22Rv1 (cell line): ENCODE measurements around the gene STUM.

Source experiments
- H3K27ac ChIP-seq: fragments of 450-650 bp; 2 replicates; pipeline ENCODE4 v1.5.1; 2017
- ZFX ChIP-seq: fragments of 450-650 bp; IDR thresholded peaks from 2 replicates; pipeline ENCODE4 v1.6.1; 2017; ENCODE audit warnings: antibody characterized with exemption, borderline replicate concordance
- TF ChIP-seq, protein P1 (sequence below): fragments of 450-650 bp; IDR thresholded peaks from 2 replicates; pipeline ENCODE4 v1.5.1; 2017; ENCODE audit warnings: mild to moderate bottlenecking

The STUM gene

DNA sequence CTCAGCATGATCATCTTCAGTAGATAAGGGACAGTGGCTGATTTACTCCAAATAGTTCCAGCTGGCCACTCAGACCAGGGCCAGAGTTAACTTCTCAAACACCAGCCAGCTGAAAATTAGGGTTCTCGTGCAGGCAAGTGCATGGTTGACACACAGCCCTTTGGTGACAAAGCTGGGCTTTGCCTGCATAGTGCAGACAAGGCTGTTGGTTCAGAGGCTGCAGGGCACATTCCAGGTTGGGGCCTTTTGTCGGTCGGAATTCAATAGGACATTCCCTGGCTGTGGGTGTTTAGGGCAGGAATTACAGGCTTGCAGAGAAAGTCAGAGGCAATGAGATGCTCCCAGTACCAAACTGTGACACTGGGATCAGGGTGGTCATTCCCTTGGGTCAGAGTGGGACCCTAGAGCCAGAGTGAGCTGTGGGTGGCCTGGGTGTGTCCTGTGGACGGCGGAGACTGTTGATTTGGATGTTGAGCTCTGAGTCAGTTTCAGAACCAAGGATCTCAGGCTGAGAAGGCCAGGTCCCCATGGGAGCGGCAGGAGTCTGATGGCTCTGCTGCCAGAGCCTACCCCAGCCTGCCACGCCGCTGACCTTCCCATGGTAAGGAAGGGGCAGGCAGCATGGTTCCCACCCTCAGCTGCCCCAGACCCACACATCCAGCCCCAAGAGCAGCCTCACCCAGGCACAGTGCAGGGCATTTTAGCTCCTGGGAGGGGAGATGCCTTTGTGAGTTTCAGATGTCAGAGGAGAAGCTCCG, 56.2 kb downstream of the STUM start:
- H3K27ac ChIP-seq = no peak overlapping the region
- TF ChIP-seq, protein P1, sequence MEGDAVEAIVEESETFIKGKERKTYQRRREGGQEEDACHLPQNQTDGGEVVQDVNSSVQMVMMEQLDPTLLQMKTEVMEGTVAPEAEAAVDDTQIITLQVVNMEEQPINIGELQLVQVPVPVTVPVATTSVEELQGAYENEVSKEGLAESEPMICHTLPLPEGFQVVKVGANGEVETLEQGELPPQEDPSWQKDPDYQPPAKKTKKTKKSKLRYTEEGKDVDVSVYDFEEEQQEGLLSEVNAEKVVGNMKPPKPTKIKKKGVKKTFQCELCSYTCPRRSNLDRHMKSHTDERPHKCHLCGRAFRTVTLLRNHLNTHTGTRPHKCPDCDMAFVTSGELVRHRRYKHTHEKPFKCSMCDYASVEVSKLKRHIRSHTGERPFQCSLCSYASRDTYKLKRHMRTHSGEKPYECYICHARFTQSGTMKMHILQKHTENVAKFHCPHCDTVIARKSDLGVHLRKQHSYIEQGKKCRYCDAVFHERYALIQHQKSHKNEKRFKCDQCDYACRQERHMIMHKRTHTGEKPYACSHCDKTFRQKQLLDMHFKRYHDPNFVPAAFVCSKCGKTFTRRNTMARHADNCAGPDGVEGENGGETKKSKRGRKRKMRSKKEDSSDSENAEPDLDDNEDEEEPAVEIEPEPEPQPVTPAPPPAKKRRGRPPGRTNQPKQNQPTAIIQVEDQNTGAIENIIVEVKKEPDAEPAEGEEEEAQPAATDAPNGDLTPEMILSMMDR = no peak
- no peak for TF ChIP-seq ZFX

DNA sequence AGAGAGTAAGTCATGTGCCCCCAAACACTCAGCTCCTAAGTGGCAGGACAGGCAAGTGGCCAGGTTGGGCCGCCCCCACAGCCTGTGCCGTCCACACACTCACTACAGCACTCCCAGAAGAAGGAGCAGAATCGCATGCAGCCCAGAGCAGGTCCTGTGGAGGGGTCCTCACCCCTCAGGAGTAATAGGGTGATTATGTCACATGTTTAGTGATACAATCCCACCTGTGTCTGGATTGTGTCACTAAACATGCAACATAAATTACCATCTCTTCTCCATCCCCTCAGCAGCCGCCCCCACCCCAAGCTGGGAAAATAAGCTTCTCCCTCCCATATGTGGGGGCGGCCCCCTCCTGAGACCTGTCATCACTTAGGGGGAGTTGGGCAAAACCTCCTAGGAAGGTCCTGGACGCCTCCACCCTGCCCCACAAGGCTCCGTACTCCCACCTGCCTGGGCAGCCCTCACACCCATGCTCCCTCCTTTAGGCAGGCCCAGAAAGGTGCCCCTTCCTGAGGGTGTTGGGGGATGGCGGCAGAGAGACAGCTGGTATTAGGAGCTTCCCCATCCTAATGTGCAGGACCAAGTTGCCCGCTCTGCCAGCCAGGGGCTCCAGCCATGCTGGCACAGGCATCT, 56.9 kb downstream of the STUM start:
- no peak for TF ChIP-seq ZFX
- TF ChIP-seq, protein P1 = no peak
- no peak overlapping the region for H3K27ac ChIP-seq

DNA sequence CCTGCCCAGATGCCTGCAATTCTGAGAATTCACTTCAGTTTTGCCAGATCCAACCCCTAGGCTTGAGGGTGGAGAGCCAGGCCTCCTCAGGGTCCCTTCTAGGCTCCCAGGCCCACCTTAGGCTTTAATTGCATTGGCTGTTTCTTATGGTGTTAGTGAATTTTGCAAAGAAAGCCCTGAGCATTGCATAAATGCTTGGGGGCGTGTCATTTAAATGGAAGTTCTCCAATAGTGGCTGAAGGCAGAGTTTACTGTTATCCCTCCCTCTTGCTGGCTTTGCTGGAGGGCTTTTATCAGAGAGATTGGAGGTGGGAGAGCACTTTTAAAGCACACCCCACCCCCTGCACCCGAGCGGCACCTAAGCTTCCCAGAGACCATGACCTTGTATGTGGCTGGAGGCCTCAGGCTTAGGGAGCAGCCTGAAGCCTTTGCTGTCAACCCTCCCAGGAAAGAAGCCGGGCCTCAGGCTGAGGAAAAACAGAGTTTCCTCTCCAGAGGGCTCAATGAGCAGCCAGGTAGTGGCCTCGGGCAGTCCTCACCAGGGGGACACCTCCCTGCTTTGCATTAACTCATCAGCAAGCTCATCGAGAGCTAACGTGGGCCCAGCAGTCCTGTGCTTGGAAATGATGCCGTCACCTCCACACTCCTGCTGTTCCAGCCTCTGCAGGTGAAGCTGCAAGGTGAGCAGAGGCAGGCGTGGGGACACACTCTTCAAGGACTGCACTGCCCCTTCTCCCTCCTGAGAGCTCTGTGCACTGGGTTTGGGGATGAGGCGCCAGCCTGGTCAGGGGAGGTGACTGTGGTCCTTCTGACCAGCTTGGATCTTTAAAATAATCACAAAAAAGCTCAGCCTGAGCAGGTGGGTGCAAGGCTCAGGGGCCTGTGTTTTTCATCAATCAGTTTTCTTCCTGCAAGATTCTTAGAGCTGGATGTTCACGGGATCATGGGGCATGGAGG, 58.0 kb downstream of the STUM start:
- no peak overlapping the region for H3K27ac ChIP-seq
- TF ChIP-seq ZFX = no peak
- TF ChIP-seq, protein P1 = no peak

DNA sequence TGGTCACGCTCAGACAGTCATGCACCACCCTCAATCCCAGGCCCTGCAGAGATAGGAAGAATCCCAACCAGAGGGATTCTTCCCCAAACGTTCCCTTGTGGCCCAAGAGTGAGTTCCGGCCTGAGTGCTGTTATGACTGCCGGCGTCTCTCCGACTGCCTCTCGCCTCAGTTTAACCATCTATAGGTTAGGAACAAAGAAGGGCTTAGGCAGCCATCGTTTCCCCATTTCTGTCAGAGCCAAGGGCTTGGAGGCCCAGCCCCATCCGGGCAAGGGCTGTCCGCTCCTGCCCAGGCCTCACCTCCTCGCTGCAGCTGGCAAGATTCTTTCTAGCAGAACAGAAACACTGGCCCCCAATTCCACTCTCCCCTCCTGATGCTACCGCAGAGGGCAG, 58.7 kb downstream of the STUM start:
- no peak overlapping the region for H3K27ac ChIP-seq
- TF ChIP-seq, protein P1 = no peak
- no peak for TF ChIP-seq ZFX

DNA sequence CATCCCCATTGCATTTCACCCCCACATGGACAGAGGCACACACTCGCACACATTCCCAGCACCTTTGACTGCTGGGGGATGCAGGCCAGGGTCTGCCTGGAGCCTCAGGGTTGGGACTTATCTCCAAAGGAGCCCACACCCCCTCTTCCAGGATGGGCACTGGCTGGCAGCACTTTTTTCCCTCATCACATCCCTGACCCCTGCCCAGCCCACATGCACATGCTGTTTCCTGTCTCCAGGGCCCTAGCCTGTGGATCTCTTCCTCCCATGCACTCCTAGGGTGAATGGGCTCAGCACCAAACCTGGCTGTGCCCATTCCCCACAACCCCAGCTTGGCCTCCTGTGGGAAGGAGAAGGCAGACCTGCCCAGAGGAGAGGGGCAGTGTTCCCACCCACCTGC, 59.3 kb downstream of the STUM start:
- no peak overlapping the region for H3K27ac ChIP-seq
- TF ChIP-seq, protein P1 = no peak
- no peak for TF ChIP-seq ZFX

DNA sequence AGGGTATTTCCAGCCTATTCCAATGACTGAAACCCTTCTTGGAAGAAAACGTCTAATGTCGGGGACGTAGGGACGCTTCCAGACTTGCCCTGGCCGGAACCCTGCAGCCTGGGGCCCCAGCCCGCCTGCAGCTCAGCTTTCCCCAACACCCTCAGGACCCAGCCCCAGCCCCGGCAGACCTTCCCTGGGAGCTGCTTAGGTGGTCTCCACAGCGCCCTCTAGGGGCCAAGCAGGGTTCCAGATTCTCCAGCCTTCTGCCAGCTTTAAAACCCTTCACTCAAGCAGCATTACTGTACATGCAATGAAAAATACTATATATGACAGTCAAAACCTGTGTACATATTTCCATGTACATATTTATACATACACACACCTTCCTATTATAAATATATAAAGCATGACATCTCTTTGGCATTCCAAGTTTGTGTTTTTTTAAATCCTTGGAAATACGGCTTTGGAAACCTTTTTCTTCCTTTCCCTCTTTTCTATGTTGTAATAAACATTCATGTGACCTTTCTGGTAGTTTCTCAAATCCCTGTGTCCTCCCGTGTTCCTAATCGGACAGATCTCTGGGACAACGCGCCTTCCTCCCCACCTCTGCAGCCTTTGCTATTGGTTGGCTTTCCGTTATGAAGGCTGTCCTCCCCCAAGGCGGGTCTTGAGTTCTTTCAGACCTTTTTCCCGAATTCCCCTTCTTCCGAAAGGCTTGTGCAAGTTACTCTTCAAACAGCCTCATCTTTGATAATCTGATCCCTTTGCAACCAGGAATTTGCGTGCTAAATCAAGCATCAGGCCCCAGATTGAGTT, 60.3 kb downstream of the STUM start:
- TF ChIP-seq, protein P1 = peak; percentile 100
- TF ChIP-seq ZFX = no peak

More for the DNA sequence above, 60.3 kb downstream of the STUM start:
- H3K27ac ChIP-seq = no peak overlapping the region
